Measurements from ENCODE around the gene ARG2.

GRCh38 chr14:67646131-67646530 lies 26.4 kb downstream of the ARG2 start:
- TF ChIP-seq POLR2A (IDR thresholded peaks at IDR 0.05; ENCODE audit: low read length) (no peak), GATA1 (IDR thresholded peaks at IDR 0.05; ENCODE audit: low read depth, low read length) (no peak)

Data from erythroblast (primary cell).